ENCODE measurements around the gene PIEZO2. TPM values are rescaled to one million over a fixed set of nuclear protein-coding genes. Genes with fewer than 3 reads are reported as not detected.

PIEZO2 gene
- polyA plus RNA-seq, 1 donor from 2014 or later = 0.30 TPM

DNA sequence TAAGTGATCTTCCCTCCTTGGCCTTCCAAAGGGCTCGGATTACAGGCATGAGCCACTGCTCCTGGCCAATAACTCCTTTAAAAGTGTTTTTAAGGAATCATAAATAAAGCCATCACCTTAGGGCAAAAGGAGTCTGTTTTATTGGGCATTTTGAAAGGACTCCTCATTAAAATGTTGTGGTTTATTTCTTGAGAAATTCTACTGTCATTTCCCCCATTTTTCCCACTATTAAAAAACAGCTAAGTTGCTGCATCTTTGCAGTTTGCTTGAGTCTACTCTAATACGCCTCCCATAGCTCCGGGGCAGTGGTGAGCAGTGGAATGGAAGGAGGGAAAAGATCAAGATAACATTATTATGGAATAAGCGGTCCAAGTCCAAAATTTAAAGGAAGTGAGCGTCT, 293.2 kb downstream of the PIEZO2 start:
- H3K4me2 ChIP-seq (ENCODE audit: low read length) = no peak overlapping the region
- H3K9me2 ChIP-seq (ENCODE audit: insufficient read depth, low read length) = no peaks in the 10 kb centered on the region
- H3K27me3 ChIP-seq (ENCODE audit: insufficient read depth, low read depth, low read length) = no peaks in the 10 kb centered on the region
- H3K9ac ChIP-seq (ENCODE audit: low read length) = no peak overlapping the region
- H2AFZ ChIP-seq (ENCODE audit: low read depth, low read length) = no peak overlapping the region
- no peaks in the 10 kb centered on the region for H4K20me1 ChIP-seq (ENCODE audit: insufficient read depth)
- H3F3A ChIP-seq (ENCODE audit: insufficient read depth, low read length, poor library complexity, severe bottlenecking) = no peaks in the 10 kb centered on the region
- H3K27ac ChIP-seq (ENCODE audit: low read length) = no peak overlapping the region
- H3K36me3 ChIP-seq (ENCODE audit: insufficient read depth, low read length) = no peaks in the 10 kb centered on the region
- H3K9me3 ChIP-seq (ENCODE audit: low read length) = no peaks in the 10 kb centered on the region
- no peak for TF ChIP-seq EP300 (conservative IDR thresholded peaks at IDR 0.05; ENCODE audit: poor library complexity, severe bottlenecking)
- no peak for TF ChIP-seq MXI1 (conservative IDR thresholded peaks at IDR 0.05; ENCODE audit: poor library complexity, severe bottlenecking)
- no peak for TF ChIP-seq EZH2 (IDR thresholded peaks at IDR 0.05; ENCODE audit: borderline replicate concordance, insufficient read depth, low read length, poor library complexity, severe bottlenecking)
- no peak for TF ChIP-seq SMC3 (conservative IDR thresholded peaks at IDR 0.05; ENCODE audit: poor library complexity)
- TF ChIP-seq TAF1 (IDR thresholded peaks at IDR 0.05; ENCODE audit: low read depth) = no peak
- TF ChIP-seq RAD21 (conservative IDR thresholded peaks at IDR 0.05) = no peak
- TF ChIP-seq, protein P1, sequence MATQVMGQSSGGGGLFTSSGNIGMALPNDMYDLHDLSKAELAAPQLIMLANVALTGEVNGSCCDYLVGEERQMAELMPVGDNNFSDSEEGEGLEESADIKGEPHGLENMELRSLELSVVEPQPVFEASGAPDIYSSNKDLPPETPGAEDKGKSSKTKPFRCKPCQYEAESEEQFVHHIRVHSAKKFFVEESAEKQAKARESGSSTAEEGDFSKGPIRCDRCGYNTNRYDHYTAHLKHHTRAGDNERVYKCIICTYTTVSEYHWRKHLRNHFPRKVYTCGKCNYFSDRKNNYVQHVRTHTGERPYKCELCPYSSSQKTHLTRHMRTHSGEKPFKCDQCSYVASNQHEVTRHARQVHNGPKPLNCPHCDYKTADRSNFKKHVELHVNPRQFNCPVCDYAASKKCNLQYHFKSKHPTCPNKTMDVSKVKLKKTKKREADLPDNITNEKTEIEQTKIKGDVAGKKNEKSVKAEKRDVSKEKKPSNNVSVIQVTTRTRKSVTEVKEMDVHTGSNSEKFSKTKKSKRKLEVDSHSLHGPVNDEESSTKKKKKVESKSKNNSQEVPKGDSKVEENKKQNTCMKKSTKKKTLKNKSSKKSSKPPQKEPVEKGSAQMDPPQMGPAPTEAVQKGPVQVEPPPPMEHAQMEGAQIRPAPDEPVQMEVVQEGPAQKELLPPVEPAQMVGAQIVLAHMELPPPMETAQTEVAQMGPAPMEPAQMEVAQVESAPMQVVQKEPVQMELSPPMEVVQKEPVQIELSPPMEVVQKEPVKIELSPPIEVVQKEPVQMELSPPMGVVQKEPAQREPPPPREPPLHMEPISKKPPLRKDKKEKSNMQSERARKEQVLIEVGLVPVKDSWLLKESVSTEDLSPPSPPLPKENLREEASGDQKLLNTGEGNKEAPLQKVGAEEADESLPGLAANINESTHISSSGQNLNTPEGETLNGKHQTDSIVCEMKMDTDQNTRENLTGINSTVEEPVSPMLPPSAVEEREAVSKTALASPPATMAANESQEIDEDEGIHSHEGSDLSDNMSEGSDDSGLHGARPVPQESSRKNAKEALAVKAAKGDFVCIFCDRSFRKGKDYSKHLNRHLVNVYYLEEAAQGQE (IDR thresholded peaks at IDR 0.05; ENCODE audit: borderline replicate concordance) = no peak
- no peak for TF ChIP-seq POLR2AphosphoS5 (IDR thresholded peaks at IDR 0.05)
- TF ChIP-seq, protein P2, sequence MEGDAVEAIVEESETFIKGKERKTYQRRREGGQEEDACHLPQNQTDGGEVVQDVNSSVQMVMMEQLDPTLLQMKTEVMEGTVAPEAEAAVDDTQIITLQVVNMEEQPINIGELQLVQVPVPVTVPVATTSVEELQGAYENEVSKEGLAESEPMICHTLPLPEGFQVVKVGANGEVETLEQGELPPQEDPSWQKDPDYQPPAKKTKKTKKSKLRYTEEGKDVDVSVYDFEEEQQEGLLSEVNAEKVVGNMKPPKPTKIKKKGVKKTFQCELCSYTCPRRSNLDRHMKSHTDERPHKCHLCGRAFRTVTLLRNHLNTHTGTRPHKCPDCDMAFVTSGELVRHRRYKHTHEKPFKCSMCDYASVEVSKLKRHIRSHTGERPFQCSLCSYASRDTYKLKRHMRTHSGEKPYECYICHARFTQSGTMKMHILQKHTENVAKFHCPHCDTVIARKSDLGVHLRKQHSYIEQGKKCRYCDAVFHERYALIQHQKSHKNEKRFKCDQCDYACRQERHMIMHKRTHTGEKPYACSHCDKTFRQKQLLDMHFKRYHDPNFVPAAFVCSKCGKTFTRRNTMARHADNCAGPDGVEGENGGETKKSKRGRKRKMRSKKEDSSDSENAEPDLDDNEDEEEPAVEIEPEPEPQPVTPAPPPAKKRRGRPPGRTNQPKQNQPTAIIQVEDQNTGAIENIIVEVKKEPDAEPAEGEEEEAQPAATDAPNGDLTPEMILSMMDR (IDR thresholded peaks at IDR 0.05; ENCODE audit: poor library complexity, severe bottlenecking) = no peak
- no peak overlapping the region for H3K4me3 ChIP-seq (ENCODE audit: low read length)
- no peaks in the 10 kb centered on the region for H3K79me2 ChIP-seq (replicated peaks; ENCODE audit: insufficient read depth, low read length)

DNA sequence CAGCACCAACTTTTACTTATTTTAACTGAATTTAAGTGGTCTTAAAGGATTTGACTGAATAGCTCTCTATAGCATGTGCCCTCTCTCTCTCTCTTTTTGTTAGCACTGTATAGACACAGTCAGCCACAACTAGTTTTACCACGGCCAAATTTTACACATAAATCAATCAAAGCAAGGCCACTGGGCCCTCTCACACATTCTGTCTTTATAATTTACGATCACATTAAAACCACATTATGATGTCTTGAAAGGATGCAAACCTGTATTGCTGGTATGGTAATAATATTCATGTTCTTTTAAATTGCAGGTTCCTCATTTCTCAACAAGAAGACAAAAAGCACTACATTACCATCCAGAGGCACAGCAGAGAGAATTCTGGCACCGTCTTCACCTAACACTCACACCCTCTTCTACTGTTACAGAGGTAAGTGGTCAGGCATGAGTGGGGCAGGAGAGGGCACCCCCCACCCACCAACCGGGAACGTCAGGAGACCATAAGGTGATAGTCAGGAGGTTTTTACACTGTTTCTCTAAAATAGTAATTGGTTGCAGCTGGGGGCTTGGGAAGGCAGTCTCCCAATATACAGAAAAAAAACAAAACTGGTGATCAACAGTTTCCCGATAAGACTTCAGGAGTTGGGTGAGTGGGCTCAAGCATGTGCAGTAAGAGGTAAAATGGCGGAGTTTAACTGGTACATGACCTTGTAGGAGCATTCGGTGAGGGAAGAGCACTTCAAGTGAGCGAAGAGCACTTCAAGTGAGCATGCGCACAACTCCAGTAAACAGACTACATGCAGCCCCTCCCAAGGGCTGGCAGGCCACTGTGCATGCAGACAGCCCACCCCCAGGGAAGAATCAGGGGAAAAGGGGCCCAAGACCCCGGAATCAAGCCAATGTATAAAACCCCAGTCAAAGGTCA, 296.7 kb downstream of the PIEZO2 start:
- Histone ChIP-seq H2AFZ (ENCODE audit: low read depth, low read length) (no peak overlapping the region), H3K79me2 (replicated peaks; ENCODE audit: insufficient read depth, low read length) (no peaks in the 10 kb centered on the region), H3K36me3 (ENCODE audit: insufficient read depth, low read length) (no peaks in the 10 kb centered on the region), H3K4me2 (ENCODE audit: low read length) (no peak overlapping the region), H3K9ac (ENCODE audit: low read length) (no peak overlapping the region), H3K9me3 (ENCODE audit: low read length) (no peaks in the 10 kb centered on the region), H3K4me3 (ENCODE audit: low read length) (no peak overlapping the region), H3K9me2 (ENCODE audit: insufficient read depth, low read length) (no peaks in the 10 kb centered on the region), H3K27ac (ENCODE audit: low read length) (no peak overlapping the region), H4K20me1 (ENCODE audit: insufficient read depth) (no peaks in the 10 kb centered on the region), H3F3A (ENCODE audit: insufficient read depth, low read length, poor library complexity, severe bottlenecking) (no peaks in the 10 kb centered on the region), H3K27me3 (ENCODE audit: insufficient read depth, low read depth, low read length) (no peaks in the 10 kb centered on the region)
- TF ChIP-seq EZH2 (IDR thresholded peaks at IDR 0.05; ENCODE audit: borderline replicate concordance, insufficient read depth, low read length, poor library complexity, severe bottlenecking) (no peak), TAF1 (IDR thresholded peaks at IDR 0.05; ENCODE audit: low read depth) (no peak), MXI1 (conservative IDR thresholded peaks at IDR 0.05; ENCODE audit: poor library complexity, severe bottlenecking) (no peak), EP300 (conservative IDR thresholded peaks at IDR 0.05; ENCODE audit: poor library complexity, severe bottlenecking) (no peak)
- TF ChIP-seq, protein P2 (IDR thresholded peaks at IDR 0.05; ENCODE audit: poor library complexity, severe bottlenecking) = no peak
- TF ChIP-seq, protein P1 (IDR thresholded peaks at IDR 0.05; ENCODE audit: borderline replicate concordance) = no peak
